Lung microvascular endothelial cell (primary cell): Measurements from ENCODE around the gene ZNF770. TPM values are rescaled to one million over a fixed set of nuclear protein-coding genes. Genes with fewer than 3 reads are reported as not detected.

Experiments
- DNase-seq, 2 donors: peaks; one replicate each; pipeline versions ENCODE4 v3.0.0 to v3.0.0-alpha.2; 2010; ENCODE audit warnings: low read depth in 2 of 2
- total RNA-seq: library from RNA; depleted of rRNA; stranded (reverse); fragments of >200 nt; gene quantifications from 2 replicates; pipeline ENCODE4 v1.2.1, GENCODE V29; 2014

Gene ZNF770
- total RNA-seq: 15.7 and 25.0 TPM in 2 replicates

- peak; percentile 83 to 90 for DNase-seq
Observed at GRCh38 chr15:34988027-34988902, at the start of gene ZNF770. TSS of gene ZNF770 (minus strand) at chr15:34988287. CDS start at chr15:34983434, 4,853 bp downstream.

- DNase-seq: no peak
Observed at GRCh38 chr15:35028235-35028984, 40.3 kb upstream of the ZNF770 start.

GRCh38 chr15:35023804-35024203, 35.7 kb upstream of the ZNF770 start:
- no peak for DNase-seq

GRCh38 chr15:35020974-35021373, 32.9 kb upstream of the ZNF770 start:
- DNase-seq: no peak

- no peak for DNase-seq
Observed at GRCh38 chr15:35019404-35020327, 31.6 kb upstream of the ZNF770 start.

GRCh38 chr15:35014241-35014640, 26.2 kb upstream of the ZNF770 start:
- DNase-seq: no peak

GRCh38 chr15:35013370-35013769, 25.3 kb upstream of the ZNF770 start:
- no peak for DNase-seq

GRCh38 chr15:35007397-35007796, 19.3 kb upstream of the ZNF770 start:
- DNase-seq: no peak

GRCh38 chr15:35005933-35006332, 17.8 kb upstream of the ZNF770 start:
- no peak for DNase-seq

- no peak for DNase-seq
Observed at GRCh38 chr15:35003928-35004327, 15.8 kb upstream of the ZNF770 start.

- no peak for DNase-seq
Observed at GRCh38 chr15:35000511-35000910, 12.4 kb upstream of the ZNF770 start.

GRCh38 chr15:34999906-35000305, 11.8 kb upstream of the ZNF770 start:
- DNase-seq: no peak

GRCh38 chr15:34994925-34995324, 6.8 kb upstream of the ZNF770 start:
- DNase-seq: no peak

- DNase-seq: no peak
Observed at GRCh38 chr15:34993877-34994276, 5.8 kb upstream of the ZNF770 start.

- DNase-seq: no peak
Observed at GRCh38 chr15:34993412-34993811, 5.3 kb upstream of the ZNF770 start.

GRCh38 chr15:34987609-34988026, 469 bp downstream of the ZNF770 start:
- DNase-seq: no peak

GRCh38 chr15:34986771-34987480, 1.2 kb downstream of the ZNF770 start:
- DNase-seq: peak; percentile 11 to 17

- no peak for DNase-seq
Observed at GRCh38 chr15:34986326-34986725, 1.8 kb downstream of the ZNF770 start.

- DNase-seq: peak; percentile 26 to 62
Observed at GRCh38 chr15:34984889-34985630, 3.0 kb downstream of the ZNF770 start.

- DNase-seq: no peak
Observed at GRCh38 chr15:34976743-34977142, 11.3 kb downstream of the ZNF770 start.
